Activated CD8-positive, alpha-beta T cell treated with anti-CD3 and anti-CD28 coated beads for 36 hours (primary cell): ENCODE measurements around the gene NDFIP1. TPM values are rescaled to one million over a fixed set of nuclear protein-coding genes. Genes with fewer than 3 reads are reported as not detected.
A peak's percentile ranks its signal among the peaks of the same experiment; 100 is the strongest.
"Not testable (repeated sequence)": the region's sequence is repeated elsewhere in the genome, so short reads cannot be mapped to it uniquely, and the experiment has no call there.

Source experiments
- ATAC-seq: fragments of 200-7000 bp; cut with Tn5 transposase; one replicate; pipeline ENCODE4 v1.10.0; 2021; ENCODE audit warnings: mild to moderate bottlenecking, moderate library complexity
- CTCF ChIA-PET: fragments of 350-600 bp; sonication (Branson Sonifier 250); formaldehyde crosslinking; loops from one replicate; lab custom pipeline; 2021; ENCODE audit warnings: antibody characterized with exemption; lab: Charles Lee
- POLR2A ChIA-PET: fragments of 350-600 bp; sonication (Branson Sonifier 250); formaldehyde crosslinking; loops from one replicate; lab custom pipeline; 2021; ENCODE audit warnings: antibody characterized with exemption; lab: Charles Lee
- DNase-seq: peaks from one replicate; pipeline ENCODE4 v3.0.0-alpha.2; 2020
- H3K27ac Mint-ChIP-seq: one replicate; pipeline ENCODE4 v1.8.0; 2021; ENCODE audit warnings: mild to moderate bottlenecking, mixed read lengths
- H3K27me3 Mint-ChIP-seq: one replicate; pipeline ENCODE4 v1.8.0; 2021; ENCODE audit warnings: mixed read lengths
- H3K36me3 Mint-ChIP-seq: one replicate; pipeline ENCODE4 v1.8.0; 2021; ENCODE audit warnings: low read depth, mixed read lengths
- H3K4me1 Mint-ChIP-seq: one replicate; pipeline ENCODE4 v1.8.0; 2021; ENCODE audit warnings: low read depth, mixed read lengths
- H3K4me3 Mint-ChIP-seq: one replicate; pipeline ENCODE4 v1.8.0; 2021; ENCODE audit warnings: mild to moderate bottlenecking, moderate library complexity, mixed read lengths
- H3K9me3 Mint-ChIP-seq: one replicate; pipeline ENCODE4 v1.8.0; 2021; ENCODE audit warnings: mixed read lengths
- intact Hi-C: fragments of 100-400 bp; cut with micrococcal nuclease; formaldehyde crosslinking; loops from one replicate; pipeline ENCODE4 v1.10.0; 2022
- total RNA-seq, 2 experiments: library from RNA; stranded (reverse); gene quantifications; one replicate each; pipeline ENCODE4 v1.2.3, GENCODE V29; 2021
- TF ChIP-seq, protein P1 (sequence below): fragments of 200-600 bp; IDR thresholded peaks from one replicate; pipeline ENCODE4 v1.8.0; 2022; ENCODE audit warnings: antibody characterized with exemption, mild to moderate bottlenecking

The NDFIP1 gene
- total RNA-seq, 2 experiments from 2014 or later, result 93.8 to 96.9 TPM

DNA sequence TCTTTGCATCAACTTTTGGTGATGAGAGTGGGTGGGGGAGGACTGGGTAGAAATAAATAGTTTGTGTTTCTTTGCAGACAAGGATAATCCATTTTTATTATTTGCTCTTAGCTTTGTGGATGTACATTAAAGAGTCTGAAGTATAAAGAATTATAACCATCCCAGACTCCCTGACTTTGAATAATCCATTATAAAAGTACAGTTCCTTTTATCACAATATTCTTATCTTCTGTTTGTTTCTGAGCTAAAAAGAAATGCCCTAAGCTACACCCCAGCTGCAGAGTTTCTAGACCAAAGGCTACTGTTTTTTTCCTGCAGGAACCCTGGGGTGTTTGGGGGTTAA, 77.9 kb downstream of the NDFIP1 start:
- intact Hi-C loops, result no loop called here
- Mint-ChIP-seq H3K9me3 (no peaks in the 10 kb centered on the region), H3K36me3 (no peaks in the 10 kb centered on the region), H3K4me1 (peaks cover 3% of the 10 kb centered on the region), H3K27me3 (peaks cover 4% of the 10 kb centered on the region), H3K4me3 (no peak overlapping the region), H3K27ac (no peak overlapping the region)
- ChIA-PET POLR2A (no interaction called here), CTCF (interaction anchor here (1.2 kb wide), 1 partner anchor 469 kb away, joined by 4 read pairs; no protein-coding TSS in a partner anchor)
- TF ChIP-seq, protein P1, sequence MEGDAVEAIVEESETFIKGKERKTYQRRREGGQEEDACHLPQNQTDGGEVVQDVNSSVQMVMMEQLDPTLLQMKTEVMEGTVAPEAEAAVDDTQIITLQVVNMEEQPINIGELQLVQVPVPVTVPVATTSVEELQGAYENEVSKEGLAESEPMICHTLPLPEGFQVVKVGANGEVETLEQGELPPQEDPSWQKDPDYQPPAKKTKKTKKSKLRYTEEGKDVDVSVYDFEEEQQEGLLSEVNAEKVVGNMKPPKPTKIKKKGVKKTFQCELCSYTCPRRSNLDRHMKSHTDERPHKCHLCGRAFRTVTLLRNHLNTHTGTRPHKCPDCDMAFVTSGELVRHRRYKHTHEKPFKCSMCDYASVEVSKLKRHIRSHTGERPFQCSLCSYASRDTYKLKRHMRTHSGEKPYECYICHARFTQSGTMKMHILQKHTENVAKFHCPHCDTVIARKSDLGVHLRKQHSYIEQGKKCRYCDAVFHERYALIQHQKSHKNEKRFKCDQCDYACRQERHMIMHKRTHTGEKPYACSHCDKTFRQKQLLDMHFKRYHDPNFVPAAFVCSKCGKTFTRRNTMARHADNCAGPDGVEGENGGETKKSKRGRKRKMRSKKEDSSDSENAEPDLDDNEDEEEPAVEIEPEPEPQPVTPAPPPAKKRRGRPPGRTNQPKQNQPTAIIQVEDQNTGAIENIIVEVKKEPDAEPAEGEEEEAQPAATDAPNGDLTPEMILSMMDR, result no peak
- DNase-seq (no peak), ATAC-seq (no peak)

DNA sequence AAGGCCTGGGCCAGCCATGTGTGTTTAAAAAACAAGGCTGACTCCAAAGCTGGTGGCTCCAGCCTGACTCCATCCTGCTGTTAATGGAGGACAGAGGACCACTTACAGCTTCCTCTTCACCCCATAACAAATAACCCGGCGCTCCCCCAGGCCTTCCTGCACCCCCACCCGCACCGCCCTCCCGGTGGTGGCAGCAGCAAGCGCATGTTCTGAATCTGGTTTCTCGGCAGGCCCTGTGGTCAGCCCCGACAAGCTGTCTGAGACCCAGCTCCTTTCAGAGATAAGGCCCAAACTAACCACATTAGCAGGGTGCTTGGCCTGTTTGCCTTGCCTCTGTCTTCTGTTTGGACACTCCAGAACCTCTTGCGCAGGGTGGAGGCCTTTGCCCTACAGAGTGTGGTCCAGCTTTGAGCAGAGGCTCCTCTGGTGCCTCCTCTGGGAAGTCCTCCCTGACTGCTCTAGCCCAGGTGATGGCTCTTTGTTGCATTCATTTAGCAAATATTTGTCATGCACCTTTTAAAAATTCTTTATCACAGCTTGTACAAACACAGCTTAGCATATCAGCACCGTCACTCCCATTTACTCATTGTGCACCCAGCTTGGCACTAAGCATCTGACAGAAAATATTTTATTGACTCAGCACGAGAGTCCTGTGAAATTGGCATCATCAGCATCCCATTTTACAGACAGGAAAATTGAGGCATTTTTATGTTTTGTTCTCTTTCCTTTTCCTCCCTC, 78.4 kb downstream of the NDFIP1 start:
- ChIA-PET POLR2A (no interaction called here), CTCF (interaction anchor here (0.9 to 1.4 kb wide), 4 partner anchors 10 to 485 kb away, joined by 3 to 4 read pairs (median 4); no protein-coding TSS in a partner anchor)
- intact Hi-C loops, result no loop called here
- ATAC-seq, result no peak
- no peak overlapping the region for H3K27ac Mint-ChIP-seq
- H3K4me3 Mint-ChIP-seq, result no peak overlapping the region
- TF ChIP-seq, protein P1, result no peak
- H3K36me3 Mint-ChIP-seq, result no peaks in the 10 kb centered on the region
- DNase-seq, result peak; percentile 7
- peaks cover 4% of the 10 kb centered on the region for H3K27me3 Mint-ChIP-seq
- peaks cover 3% of the 10 kb centered on the region for H3K4me1 Mint-ChIP-seq
- no peaks in the 10 kb centered on the region for H3K9me3 Mint-ChIP-seq

DNA sequence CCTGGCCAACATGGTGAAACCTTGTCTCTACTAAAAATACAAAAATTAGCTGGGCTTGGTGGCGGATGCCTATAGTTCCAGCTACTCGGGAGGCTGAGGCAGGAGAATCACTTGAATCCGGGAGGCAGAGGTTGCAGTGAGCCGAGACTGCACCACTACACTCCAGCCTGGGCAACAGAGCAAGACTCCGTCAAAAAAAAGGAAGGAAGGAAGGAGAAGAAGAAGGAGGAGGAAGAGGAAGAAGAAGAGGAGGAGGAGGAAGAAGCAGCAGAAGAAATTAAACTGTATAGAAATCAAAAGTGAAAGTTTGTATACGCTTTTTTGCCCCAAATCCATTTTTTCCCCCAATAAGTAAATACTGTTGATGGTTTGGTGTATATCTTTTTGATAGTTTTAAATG, 80.1 kb downstream of the NDFIP1 start:
- ATAC-seq, H3K9me3 Mint-ChIP-seq, POLR2A ChIA-PET, CTCF ChIA-PET, H3K4me3 Mint-ChIP-seq, intact Hi-C loops, H3K4me1 Mint-ChIP-seq, H3K27ac Mint-ChIP-seq, H3K27me3 Mint-ChIP-seq, DNase-seq, H3K36me3 Mint-ChIP-seq: not testable (repeated sequence)

DNA sequence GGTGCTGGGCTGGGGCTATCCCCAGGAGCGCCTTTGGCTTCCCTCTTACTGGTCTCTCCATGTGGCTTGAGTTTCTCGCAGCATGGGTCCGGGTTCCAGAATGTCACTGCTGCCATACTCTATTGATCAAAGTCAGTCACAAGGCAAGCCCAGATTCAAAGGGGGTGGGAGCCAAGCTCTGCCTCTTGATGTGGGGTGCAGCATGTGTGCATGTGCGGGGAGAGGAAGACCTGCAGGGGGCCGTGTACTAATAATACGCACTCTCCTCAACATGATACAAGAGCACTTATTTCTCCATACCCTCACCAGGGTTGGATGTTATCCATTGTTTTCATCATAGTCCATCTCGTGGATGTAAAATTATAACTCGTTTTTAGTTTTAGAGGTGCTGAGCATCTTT, 81.2 kb downstream of the NDFIP1 start:
- Mint-ChIP-seq H3K27ac (no peak overlapping the region), H3K36me3 (no peaks in the 10 kb centered on the region), H3K4me3 (no peak overlapping the region), H3K4me1 (peaks cover 3% of the 10 kb centered on the region), H3K27me3 (peaks cover 4% of the 10 kb centered on the region), H3K9me3 (no peaks in the 10 kb centered on the region)
- ChIA-PET CTCF (no interaction called here), POLR2A (interaction anchor here (1.1 kb wide), 1 partner anchor 9 kb away, joined by 3 read pairs; no protein-coding TSS in a partner anchor)
- TF ChIP-seq, protein P1, result no peak
- ATAC-seq (no peak), DNase-seq (no peak)
- intact Hi-C loops, result no loop called here

DNA sequence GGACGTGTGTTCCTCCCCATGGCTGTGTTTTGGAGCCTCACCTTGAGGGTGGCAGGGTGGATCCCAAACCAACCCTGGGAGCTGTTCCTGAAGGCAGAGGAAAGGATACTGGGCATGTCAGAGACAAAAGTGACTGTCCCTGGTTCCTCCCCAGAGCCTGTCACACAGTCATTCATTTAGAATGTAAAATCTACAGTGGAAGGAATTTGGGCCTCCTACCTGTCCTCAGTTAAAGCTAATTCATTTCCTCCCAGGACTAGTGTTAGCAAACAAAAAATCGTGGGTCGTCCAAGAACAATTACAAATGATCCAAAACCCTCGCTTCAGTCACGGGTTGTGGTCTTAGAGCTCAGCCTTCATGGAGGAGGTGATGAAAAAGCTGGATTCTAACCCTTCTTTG, 83.2 kb downstream of the NDFIP1 start:
- Mint-ChIP-seq H3K4me3 (no peak overlapping the region), H3K36me3 (no peaks in the 10 kb centered on the region), H3K27ac (no peak overlapping the region), H3K4me1 (peaks cover 3% of the 10 kb centered on the region), H3K27me3 (peaks cover 1% of the 10 kb centered on the region), H3K9me3 (no peaks in the 10 kb centered on the region)
- intact Hi-C loops, result no loop called here
- ChIA-PET CTCF (interaction anchor here (1.0 kb wide), 1 partner anchor 358 kb away, joined by 3 read pairs; no protein-coding TSS in a partner anchor), POLR2A (no interaction called here)
- DNase-seq, result no peak
- TF ChIP-seq, protein P1, result no peak
- ATAC-seq, result no peak
